H9 (cell line): ENCODE results near the gene COL8A2. TPM values are rescaled to one million over a fixed set of nuclear protein-coding genes. Genes with fewer than 3 reads are reported as not detected.

Experiments used
- DNase-seq: peaks from one replicate; pipeline ENCODE4 v3.0.0-alpha.2; 2017
- H2AFZ ChIP-seq: one replicate; pipeline ENCODE4 v1.6.1; 2013; ENCODE audit warnings: mild to moderate bottlenecking, low read length, control low read depth, moderate library complexity
- H2AK5ac ChIP-seq: 2 replicates; pipeline ENCODE4 v1.6.1; 2013; ENCODE audit warnings: low read length, control low read depth, mixed read lengths; ENCODE audit not compliant: insufficient read length
- H2BK120ac ChIP-seq: one replicate; pipeline ENCODE4 v1.6.1; 2013; ENCODE audit warnings: low read depth, mild to moderate bottlenecking, low read length, control low read depth, inconsistent platforms; ENCODE audit not compliant: poor library complexity, severe bottlenecking
- H2BK12ac ChIP-seq: 2 replicates; pipeline ENCODE4 v1.6.1; 2013; ENCODE audit warnings: low read length, control low read depth, mixed read lengths, low read depth; ENCODE audit not compliant: insufficient read length
- H2BK15ac ChIP-seq: 2 replicates; pipeline ENCODE4 v1.6.1; 2013; ENCODE audit warnings: low read depth, low read length, control low read depth
- H2BK20ac ChIP-seq: one replicate; pipeline ENCODE4 v1.6.1; 2013; ENCODE audit warnings: low read depth, mild to moderate bottlenecking, low read length, control low read depth, inconsistent platforms; ENCODE audit not compliant: poor library complexity, severe bottlenecking
- H2BK5ac ChIP-seq: 2 replicates; pipeline ENCODE4 v1.6.1; 2013; ENCODE audit warnings: low read length, control low read depth, mixed read lengths; ENCODE audit not compliant: insufficient read length
- H3K14ac ChIP-seq: 2 replicates; pipeline ENCODE4 v1.6.1; 2013; ENCODE audit warnings: low read length, control low read depth; ENCODE audit not compliant: insufficient read depth
- H3K18ac ChIP-seq: 2 replicates; pipeline ENCODE4 v1.6.1; 2013; ENCODE audit warnings: low read depth, mild to moderate bottlenecking, mixed read lengths, low read length, control low read depth; ENCODE audit not compliant: insufficient read length
- H3K23ac ChIP-seq: 2 replicates; pipeline ENCODE4 v1.6.1; 2013; ENCODE audit warnings: low read length, control low read depth, mixed read lengths, low read depth; ENCODE audit not compliant: insufficient read length
- H3K23me2 ChIP-seq: 2 replicates; pipeline ENCODE4 v1.6.1; 2013; ENCODE audit warnings: low read depth, mild to moderate bottlenecking, mixed read lengths, low read length, control low read depth; ENCODE audit not compliant: insufficient read length, poor library complexity, severe bottlenecking
- H3K27ac ChIP-seq: 2 replicates; pipeline ENCODE4 v1.5.1; 2013; ENCODE audit warnings: low read length, control low read depth, mixed read lengths, low read depth; ENCODE audit not compliant: insufficient read length
- H3K27me3 ChIP-seq: 2 replicates; pipeline ENCODE4 v1.6.1; 2013; ENCODE audit warnings: low read length, control low read depth, inconsistent platforms; ENCODE audit not compliant: insufficient read depth
- H3K4ac ChIP-seq: 2 replicates; pipeline ENCODE4 v1.6.1; 2013; ENCODE audit warnings: low read depth, mild to moderate bottlenecking, control low read depth, inconsistent platforms, low read length, moderate library complexity
- H3K4me1 ChIP-seq: 2 replicates; pipeline ENCODE4 v1.6.1; 2013; ENCODE audit warnings: low read length, control low read depth, inconsistent platforms; ENCODE audit not compliant: insufficient read depth
- H3K4me2 ChIP-seq: 2 replicates; pipeline ENCODE4 v1.6.1; 2013; ENCODE audit warnings: low read length, control low read depth, mixed read lengths; ENCODE audit not compliant: insufficient read length, insufficient read depth
- H3K56ac ChIP-seq: 2 replicates; pipeline ENCODE4 v1.6.1; 2013; ENCODE audit warnings: low read depth, mild to moderate bottlenecking, mixed read lengths, low read length, control low read depth; ENCODE audit not compliant: insufficient read length
- H3K79me1 ChIP-seq: 2 replicates; pipeline ENCODE4 v1.6.1; 2013; ENCODE audit warnings: low read depth, mild to moderate bottlenecking, moderate library complexity, low read length, control low read depth, inconsistent platforms; ENCODE audit not compliant: insufficient read depth, poor library complexity, severe bottlenecking
- H3K79me2 ChIP-seq: 2 replicates; pipeline ENCODE4 v1.6.1; 2013; ENCODE audit warnings: low read length, control low read depth, inconsistent platforms; ENCODE audit not compliant: insufficient read depth
- H3K9ac ChIP-seq: 2 replicates; pipeline ENCODE4 v1.6.1; 2013; ENCODE audit warnings: low read length, control low read depth, mixed read lengths; ENCODE audit not compliant: insufficient read length; ENCODE audit errors: extremely low read depth
- H3K9me3 ChIP-seq: one replicate; pipeline ENCODE4 v1.6.1; 2013; ENCODE audit warnings: low read depth, low read length, inconsistent platforms; ENCODE audit not compliant: control insufficient read depth
- H3T11ph ChIP-seq: one replicate; pipeline ENCODE4 v1.6.1; 2013; ENCODE audit warnings: mild to moderate bottlenecking, low read length, control low read depth, inconsistent platforms
- H4K20me1 ChIP-seq: one replicate; pipeline ENCODE4 v1.6.1; 2013; ENCODE audit not compliant: control insufficient read depth, insufficient read length, insufficient read depth
- H4K5ac ChIP-seq: 2 replicates; pipeline ENCODE4 v1.6.1; 2013; ENCODE audit warnings: low read depth, mild to moderate bottlenecking, mixed read lengths, low read length, control low read depth; ENCODE audit not compliant: insufficient read length
- H4K8ac ChIP-seq: replicated peaks from 2 replicates; pipeline ENCODE4 v1.6.1; 2013; ENCODE audit warnings: low read length, control low read depth, mixed read lengths, low read depth; ENCODE audit not compliant: insufficient read length
- H4K91ac ChIP-seq: 2 replicates; pipeline ENCODE4 v1.6.1; 2013; ENCODE audit warnings: low read depth, mild to moderate bottlenecking, moderate library complexity, mixed read lengths, low read length, control low read depth; ENCODE audit not compliant: insufficient read length
- H3K27ac Mint-ChIP-seq, 3 experiments: 2 replicates in 2 of 3; 3 replicates in 1 of 3; pipeline ENCODE4 v1.8.0; 2020 to 2021; ENCODE audit warnings: mixed read lengths in 3 of 3, mild to moderate bottlenecking in 1 of 3, moderate library complexity in 1 of 3
- H3K27me3 Mint-ChIP-seq: 2 replicates; pipeline ENCODE4 v1.8.0; 2021; ENCODE audit warnings: low read depth, mild to moderate bottlenecking, moderate library complexity, mixed read lengths
- H3K36me3 Mint-ChIP-seq, 3 experiments: 2 replicates in 2 of 3; 3 replicates in 1 of 3; pipeline ENCODE4 v1.8.0; 2020 to 2021; ENCODE audit warnings: low read depth in 3 of 3, mixed read lengths in 3 of 3; ENCODE audit not compliant: insufficient read depth in 1 of 3
- H3K4me1 Mint-ChIP-seq, 2 experiments: 2 replicates each; pipeline ENCODE4 v1.8.0; 2020; ENCODE audit warnings: mixed read lengths in 2 of 2
- H3K4me3 Mint-ChIP-seq, 2 experiments: 2 replicates in 1 of 2; 3 replicates in 1 of 2; pipeline ENCODE4 v1.8.0; 2020 to 2021; ENCODE audit warnings: mild to moderate bottlenecking in 2 of 2, mixed read lengths in 2 of 2, moderate library complexity in 1 of 2
- H3K9me3 Mint-ChIP-seq, 2 experiments: 2 replicates in 1 of 2; 3 replicates in 1 of 2; pipeline ENCODE4 v1.8.0; 2020; ENCODE audit warnings: mild to moderate bottlenecking in 2 of 2, mixed read lengths in 2 of 2, moderate library complexity in 1 of 2
- WGBS: extraction: QIAGEN DNeasy Blood & Tissue Kit; methylation state at CpG from one replicate; pipeline ENCODE4 v1.1.7; 2013; ENCODE audit warnings: missing lambda C conversion rate, low lambda C conversion rate, mixed read lengths; ENCODE audit not compliant: insufficient read length; ENCODE audit errors: extremely low coverage; 5-methylcytosine and 5-hydroxymethylcytosine counted together
- total RNA-seq: library from RNA; stranded (reverse); gene quantifications from 2 replicates; pipeline ENCODE4 v1.2.1, GENCODE V29; 2021
- TF ChIP-seq, protein P1 (sequence below): fragments of 200-600 bp; sonication (generic); conservative IDR thresholded peaks from 3 replicates; pipeline ENCODE4 v1.8.0; 2021; ENCODE audit warnings: antibody characterized with exemption, mild to moderate bottlenecking

COL8A2 gene
- total RNA-seq, 1 experiment from 2014 or later, result 1.5 TPM

DNA sequence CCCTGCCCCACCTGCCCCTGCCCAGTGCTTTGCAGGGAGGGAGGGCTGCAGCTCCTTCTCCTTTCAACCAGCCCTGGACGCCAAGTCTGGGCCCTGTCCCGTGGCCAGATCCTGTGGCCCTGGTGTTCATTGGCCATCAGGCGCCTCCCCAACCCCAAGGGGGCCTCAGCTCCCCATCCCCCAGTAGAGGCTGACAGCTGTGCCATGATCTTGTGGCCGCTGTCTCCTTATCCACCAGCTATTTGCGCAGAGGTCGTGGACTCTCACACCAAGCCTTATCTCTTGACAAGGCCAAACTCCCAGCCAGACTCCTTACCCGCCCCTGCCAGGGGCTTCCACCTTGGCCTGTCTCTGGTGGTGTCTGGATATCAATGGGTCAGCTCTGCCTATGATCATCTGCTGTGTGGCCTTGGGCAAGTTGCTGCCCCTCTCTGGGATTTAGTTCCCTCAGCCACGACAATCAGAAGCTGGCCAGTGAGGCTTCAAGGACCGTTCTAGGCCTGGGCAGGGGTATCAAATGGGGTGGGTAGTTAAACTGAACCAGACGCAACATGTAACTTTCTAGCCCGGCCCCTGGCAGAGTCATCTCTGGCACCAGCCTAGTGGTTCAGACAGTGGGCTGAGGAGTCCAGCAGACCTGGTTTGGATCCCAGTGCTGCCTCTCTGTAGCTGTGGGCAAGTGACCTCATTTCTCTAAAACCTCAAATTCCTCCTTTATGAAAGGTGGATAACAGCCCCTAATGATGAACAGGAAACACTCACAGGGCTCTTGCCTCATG lies 3.3 kb upstream of the COL8A2 start:
- no peak overlapping the region for H3K18ac ChIP-seq
- H3K56ac ChIP-seq, result no peak overlapping the region
- H4K20me1 ChIP-seq, result no peaks in the 10 kb centered on the region
- H3K4me2 ChIP-seq, result no peak overlapping the region
- H3K27me3 ChIP-seq, result peaks cover 16% of the 10 kb centered on the region; the same call in 1 of the 2 replicates
- no peak overlapping the region for H3K9ac ChIP-seq
- WGBS, result no CpG with 5 or more reads among the region's 11 CpGs
- H4K5ac ChIP-seq, result no peak overlapping the region
- H3K4ac ChIP-seq, result no peak overlapping the region
- H3K14ac ChIP-seq, result no peak overlapping the region
- H3K79me1 ChIP-seq, result no peaks in the 10 kb centered on the region
- H2BK15ac ChIP-seq, result no peak overlapping the region
- TF ChIP-seq, protein P1, sequence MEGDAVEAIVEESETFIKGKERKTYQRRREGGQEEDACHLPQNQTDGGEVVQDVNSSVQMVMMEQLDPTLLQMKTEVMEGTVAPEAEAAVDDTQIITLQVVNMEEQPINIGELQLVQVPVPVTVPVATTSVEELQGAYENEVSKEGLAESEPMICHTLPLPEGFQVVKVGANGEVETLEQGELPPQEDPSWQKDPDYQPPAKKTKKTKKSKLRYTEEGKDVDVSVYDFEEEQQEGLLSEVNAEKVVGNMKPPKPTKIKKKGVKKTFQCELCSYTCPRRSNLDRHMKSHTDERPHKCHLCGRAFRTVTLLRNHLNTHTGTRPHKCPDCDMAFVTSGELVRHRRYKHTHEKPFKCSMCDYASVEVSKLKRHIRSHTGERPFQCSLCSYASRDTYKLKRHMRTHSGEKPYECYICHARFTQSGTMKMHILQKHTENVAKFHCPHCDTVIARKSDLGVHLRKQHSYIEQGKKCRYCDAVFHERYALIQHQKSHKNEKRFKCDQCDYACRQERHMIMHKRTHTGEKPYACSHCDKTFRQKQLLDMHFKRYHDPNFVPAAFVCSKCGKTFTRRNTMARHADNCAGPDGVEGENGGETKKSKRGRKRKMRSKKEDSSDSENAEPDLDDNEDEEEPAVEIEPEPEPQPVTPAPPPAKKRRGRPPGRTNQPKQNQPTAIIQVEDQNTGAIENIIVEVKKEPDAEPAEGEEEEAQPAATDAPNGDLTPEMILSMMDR, result no peak
- no peak overlapping the region for H2AFZ ChIP-seq
- H2BK5ac ChIP-seq, result no peak overlapping the region
- no peak overlapping the region for H3K4me3 Mint-ChIP-seq
- H3K27ac Mint-ChIP-seq, result no peak overlapping the region; a peak in 1 of 7 replicates
- H3K27me3 Mint-ChIP-seq, result peaks cover 31% of the 10 kb centered on the region
- no peaks in the 10 kb centered on the region for H3K9me3 ChIP-seq
- no peak overlapping the region for H2BK20ac ChIP-seq
- no peak overlapping the region for H4K8ac ChIP-seq
- no peaks in the 10 kb centered on the region for H3K36me3 Mint-ChIP-seq
- H3K9me3 Mint-ChIP-seq, result no peaks in the 10 kb centered on the region; a peak in 1 of 5 replicates
- no peak overlapping the region for H2BK12ac ChIP-seq
- H3K4me1 Mint-ChIP-seq, result peaks cover 12 to 15% of the 10 kb centered on the region in 2 experiments
- H4K91ac ChIP-seq, result no peak overlapping the region
- H3K79me2 ChIP-seq, result no peaks in the 10 kb centered on the region
- H3K23me2 ChIP-seq, result peaks cover 2% of the 10 kb centered on the region
- H2AK5ac ChIP-seq, result no peak overlapping the region
- no peak overlapping the region for H3K23ac ChIP-seq
- no peak for DNase-seq
- H3T11ph ChIP-seq, result no peak overlapping the region
- no peak overlapping the region for H2BK120ac ChIP-seq
- peaks cover 2% of the 10 kb centered on the region; the same call in 1 of the 2 replicates for H3K4me1 ChIP-seq
- no peak overlapping the region for H3K27ac ChIP-seq
